ENCODE results near the gene CXCR4. TPM values are rescaled to one million over a fixed set of nuclear protein-coding genes. Genes with fewer than 3 reads are reported as not detected.

The CXCR4 gene
- total and polyA plus RNA-seq, 10 of the 15 experiments (the other 5 are each of a cell fraction or from before 2014, with no cell fraction given), result 31.1 to 749 (median 52.7) TPM

GRCh38 chr2:136135921-136136906 is 18.3 kb upstream of the CXCR4 start (continued):
- TF ChIP-seq BACH1 (IDR thresholded peaks at IDR 0.05; ENCODE audit: borderline replicate concordance) (0 out of 2 replicates have a peak, but pooled peaks have one; percentile 4), TARDBP (IDR thresholded peaks at IDR 0.05; ENCODE audit: borderline replicate concordance) (no peak), RCOR1 (conservative IDR thresholded peaks at IDR 0.05; ENCODE audit: low read depth, low read length) (peak; percentile 71), ZNF24 (IDR thresholded peaks at IDR 0.05) (0 out of 2 replicates have a peak, but pooled peaks have one; percentile 25), NFIC (IDR thresholded peaks at IDR 0.05; ENCODE audit: low read depth, low read length) (peak; percentile 30; the same call in 1 of the 2 replicates), PML (IDR thresholded peaks at IDR 0.05; ENCODE audit: low read length) (no peak), CREB1 (IDR thresholded peaks at IDR 0.05; ENCODE audit: low read depth) (no peak), NFYB (IDR thresholded peaks at IDR 0.05; ENCODE audit: insufficient read depth, low read depth, low read length) (no peak), TCF7 (IDR thresholded peaks at IDR 0.05; ENCODE audit: borderline replicate concordance) (no peak), CBFB (IDR thresholded peaks at IDR 0.05; ENCODE audit: low read depth) (peak; percentile 44; the same call in 1 of the 2 replicates), GABPA (IDR thresholded peaks at IDR 0.05; ENCODE audit: low read depth) (no peak), HSF1 (IDR thresholded peaks at IDR 0.05; ENCODE audit: low read depth, low read length) (no peak), CHD2 (IDR thresholded peaks at IDR 0.05; ENCODE audit: borderline replicate concordance, low read depth, low read length) (peak; percentile 88), ZBTB33 (IDR thresholded peaks at IDR 0.05) (no peak), NRF1 (conservative IDR thresholded peaks at IDR 0.05; ENCODE audit: low read depth, low read length) (no peak), NFYA (IDR thresholded peaks at IDR 0.05; ENCODE audit: borderline replicate concordance, low read depth, low read length) (no peak), NR2F1 (conservative IDR thresholded peaks at IDR 0.05) (peak; percentile 79), RAD51 (IDR thresholded peaks at IDR 0.05) (no peak), RB1 (IDR thresholded peaks at IDR 0.05; ENCODE audit: borderline replicate concordance) (peak; percentile 92; the same call in 1 of the 2 replicates), MEF2A (IDR thresholded peaks at IDR 0.05; ENCODE audit: insufficient read depth, low read depth, low read length) (no peak), CUX1 (IDR thresholded peaks at IDR 0.05; ENCODE audit: insufficient replicate concordance, low read depth, low read length) (no peak), ASH2L (IDR thresholded peaks at IDR 0.05; ENCODE audit: borderline replicate concordance, low read depth) (no peak)

Measured in GM12878 (cell line).